ENCODE results near the gene CHRNA5.
"Not testable (repeated sequence)": the region's sequence is repeated elsewhere in the genome, so short reads cannot be mapped to it uniquely, and the experiment has no call there.

Gene CHRNA5

DNA sequence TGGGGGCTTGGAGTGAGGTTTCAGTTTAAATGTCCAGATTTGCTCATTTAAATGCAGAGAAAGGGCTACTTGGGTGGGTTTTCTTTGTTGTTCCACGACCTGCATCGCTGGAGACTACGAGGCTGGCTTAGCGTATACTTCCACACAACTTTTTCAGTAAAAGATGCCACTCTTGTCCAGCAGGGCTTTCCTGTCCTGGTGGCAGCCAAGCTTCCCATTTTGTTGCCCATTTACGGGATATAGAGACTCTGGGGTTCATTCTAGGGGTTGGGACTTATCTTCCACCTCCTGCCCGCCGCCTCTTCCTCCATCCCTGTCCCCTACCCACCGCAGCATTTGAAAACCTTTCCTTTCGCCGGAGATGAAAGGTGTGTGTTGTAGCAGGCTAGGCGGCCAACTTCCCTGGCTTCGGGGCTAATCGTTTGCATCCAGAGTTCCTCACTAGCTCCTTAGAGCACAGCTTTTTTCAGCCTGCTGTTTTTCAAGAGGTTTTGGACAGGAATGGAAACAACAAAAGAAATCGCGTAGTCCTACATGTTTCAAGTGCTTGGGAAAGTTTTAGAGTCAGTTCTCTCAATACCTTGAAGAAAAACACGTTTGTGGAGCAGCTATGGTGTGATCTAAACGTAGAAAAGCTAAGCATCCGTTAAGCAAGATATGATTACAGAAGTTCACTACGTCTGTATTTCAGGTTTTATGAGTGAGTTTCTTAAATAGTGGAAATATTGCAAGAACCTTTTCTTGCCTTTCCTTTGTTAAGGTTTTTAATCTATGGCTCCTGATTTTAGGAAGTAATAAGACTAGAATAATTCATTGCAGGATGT, 843 bp downstream of the CHRNA5 start:
- DNase-seq (ENCODE audit: low read depth in 2 of 2): no peak

DNA sequence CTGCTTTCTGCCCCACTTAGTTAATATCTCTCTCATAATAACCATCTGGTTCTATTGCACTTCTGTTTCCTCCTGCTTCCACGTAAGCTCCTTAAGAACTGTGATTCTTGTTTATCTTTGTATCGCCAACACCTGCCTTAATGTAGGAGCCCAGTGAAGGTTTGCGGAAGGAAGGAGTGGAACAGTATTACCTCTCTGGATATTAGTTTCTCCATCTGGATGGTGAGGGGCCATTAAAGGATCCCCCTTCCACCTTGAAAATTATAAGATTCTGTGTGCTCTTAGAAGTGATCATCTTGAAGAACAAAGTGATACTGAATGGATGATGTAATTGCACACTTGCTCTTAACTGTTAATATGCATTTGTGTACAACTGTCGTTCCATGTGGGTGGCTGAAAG, 2.2 kb downstream of the CHRNA5 start:
- DNase-seq (ENCODE audit: low read depth in 2 of 2): no peak

DNA sequence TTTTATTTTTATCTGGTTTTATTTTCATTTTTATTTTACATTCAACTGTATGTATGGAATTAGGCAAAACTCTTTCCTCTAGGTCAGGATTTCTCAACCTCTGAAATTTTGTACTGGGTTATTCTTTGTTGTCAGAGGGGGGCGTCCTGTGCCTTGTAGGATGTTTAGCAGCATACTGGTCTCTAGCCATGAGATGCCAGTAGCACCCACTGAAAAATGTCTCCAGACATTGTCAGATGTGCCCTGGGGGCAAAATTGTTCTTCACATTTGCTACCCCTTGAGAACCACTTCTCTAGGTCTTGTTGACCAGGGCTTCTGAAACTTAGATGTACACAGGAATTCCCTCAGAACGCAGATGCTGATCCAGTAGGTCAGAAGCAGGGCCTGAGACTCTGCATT, 5.4 kb downstream of the CHRNA5 start:
- no peak for DNase-seq (ENCODE audit: low read depth in 2 of 2)

DNA sequence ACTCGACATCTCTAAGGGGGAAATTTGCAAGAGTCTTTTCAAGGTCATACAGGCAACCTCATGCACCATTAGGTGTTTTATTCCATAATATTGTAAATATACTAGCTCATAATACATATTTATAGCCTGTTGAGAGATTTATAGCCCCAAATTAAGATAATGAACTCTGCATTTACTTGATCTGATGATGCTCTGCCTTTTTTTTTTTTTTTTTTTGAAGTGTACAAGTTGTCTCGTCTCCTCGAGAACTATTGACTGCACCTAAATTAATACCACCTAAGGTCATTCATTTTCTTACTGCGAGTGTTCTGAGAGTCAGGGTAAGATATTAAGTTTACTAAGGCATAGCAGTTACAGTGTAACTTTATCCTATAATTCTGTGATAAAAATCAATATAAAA, 6.1 kb downstream of the CHRNA5 start:
- no peak for DNase-seq (ENCODE audit: low read depth in 2 of 2)

DNA sequence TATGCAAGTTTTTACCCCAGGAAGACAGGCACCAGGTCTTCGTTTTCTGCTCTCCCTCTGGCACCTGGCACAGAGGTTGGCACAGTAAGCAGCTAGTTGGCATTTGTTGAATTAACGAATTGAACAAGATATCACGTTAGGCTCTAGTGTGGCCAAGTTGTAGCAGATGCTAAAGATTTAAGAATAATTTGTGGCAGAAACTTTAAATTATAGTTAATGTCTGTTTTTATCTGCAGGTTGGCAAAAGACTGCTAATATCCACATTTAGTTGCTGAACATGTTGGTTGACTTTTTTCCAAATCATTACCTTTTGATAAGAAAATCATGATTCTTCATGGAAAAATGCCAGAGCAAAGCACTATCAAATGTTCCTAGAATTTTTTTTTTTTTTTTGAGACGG, 8.1 kb downstream of the CHRNA5 start:
- no peak for DNase-seq (ENCODE audit: low read depth in 2 of 2)

DNA sequence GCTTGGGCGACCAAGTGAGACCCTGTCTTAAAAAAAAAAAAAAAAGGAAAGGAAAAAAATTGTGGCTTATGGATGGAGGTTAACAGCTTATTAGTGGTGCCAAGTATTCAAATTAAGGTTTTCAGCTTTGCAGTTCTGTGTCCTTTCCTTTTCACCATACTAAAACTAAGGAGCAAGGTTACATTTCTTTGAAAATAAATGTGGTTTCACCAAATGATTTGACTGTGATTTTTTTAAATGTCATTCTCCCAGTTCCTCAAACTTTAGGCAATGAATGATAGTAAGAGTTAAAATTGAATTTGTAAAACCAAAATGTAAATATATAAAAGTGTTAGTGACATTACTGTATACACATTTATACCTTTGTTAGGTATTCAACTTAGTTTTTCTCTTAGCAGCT, 9.6 kb downstream of the CHRNA5 start:
- no peak for DNase-seq (ENCODE audit: low read depth in 2 of 2)

DNA sequence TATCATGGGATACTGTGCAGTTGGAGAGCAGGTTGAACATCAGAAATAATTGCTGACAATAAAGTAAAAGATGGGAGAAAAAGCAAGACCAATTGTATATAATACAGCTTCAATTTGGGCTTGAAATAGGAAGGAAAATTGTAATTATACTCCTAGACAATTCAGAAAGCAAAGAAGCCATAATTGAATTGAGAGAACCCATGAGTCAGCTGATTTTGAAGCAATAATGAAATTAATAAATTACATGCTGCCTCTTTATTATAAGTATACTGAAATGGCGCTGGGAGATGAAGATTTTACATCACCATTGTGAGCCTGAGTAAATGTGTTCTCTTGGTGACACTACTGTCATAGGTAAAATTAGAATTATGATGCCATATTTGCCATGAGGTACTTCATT, 32.3 kb downstream of the CHRNA5 start:
- no peak for DNase-seq (ENCODE audit: low read depth in 2 of 2)

DNA sequence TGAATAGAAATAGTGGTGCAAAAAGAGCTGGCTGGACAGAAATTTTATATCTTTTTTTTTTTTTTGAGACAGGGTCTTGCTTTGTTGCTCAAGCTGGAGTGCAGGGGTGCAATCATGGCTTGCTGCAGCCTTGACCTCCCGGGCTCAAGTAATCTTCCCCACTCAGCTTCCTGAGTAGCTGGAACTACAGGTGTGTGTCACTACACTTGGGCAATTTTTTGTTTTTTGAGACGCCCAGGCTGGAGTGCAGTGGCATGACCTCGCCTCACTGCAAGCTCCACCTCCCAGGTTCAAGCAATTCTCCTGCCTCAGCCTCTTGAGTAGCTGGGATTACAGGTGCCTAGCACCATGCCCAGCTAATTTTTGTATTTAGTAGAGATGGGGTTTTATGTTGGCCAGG, 33.0 kb downstream of the CHRNA5 start:
- no peak for DNase-seq (ENCODE audit: low read depth in 2 of 2)

DNA sequence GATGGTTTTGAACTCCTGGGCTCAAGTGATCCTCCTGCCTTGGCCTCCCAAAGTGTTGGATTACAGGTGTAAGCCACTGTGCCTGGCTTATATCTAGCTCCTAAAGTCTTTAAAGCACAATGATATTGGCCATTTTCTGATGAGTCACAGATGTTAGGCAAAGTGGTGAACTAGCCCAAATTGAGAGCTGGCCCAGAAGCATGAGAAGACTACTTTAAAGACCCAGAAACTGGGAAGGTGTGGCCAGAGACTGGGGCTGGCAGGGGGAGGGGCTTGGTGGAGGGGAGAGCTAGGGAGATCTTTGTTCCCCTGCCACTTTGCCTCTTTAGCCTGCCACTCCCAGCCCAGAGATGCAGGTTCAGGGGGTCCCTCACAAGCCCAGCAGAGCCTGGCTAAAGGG, 33.9 kb downstream of the CHRNA5 start:
- no peak for DNase-seq (ENCODE audit: low read depth in 2 of 2)

DNA sequence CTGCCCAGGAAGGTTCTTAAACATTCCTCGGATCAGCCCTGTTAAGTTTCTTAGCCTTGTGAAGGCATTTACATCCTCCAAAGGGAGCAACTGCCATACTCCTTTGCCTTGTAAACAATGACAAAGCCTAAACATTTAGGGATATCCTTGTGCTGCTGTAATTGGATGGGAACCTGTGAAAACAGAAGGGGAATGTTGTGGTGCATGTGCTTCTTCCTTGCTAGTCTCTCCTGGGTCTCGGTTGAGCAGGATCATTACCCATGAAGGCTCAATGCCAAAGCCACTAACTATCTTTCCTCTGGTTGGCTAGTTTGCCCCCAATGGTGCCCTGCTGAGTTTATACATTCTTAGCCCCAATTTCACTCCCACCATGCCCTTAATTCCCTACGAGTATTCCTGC, 38.1 kb downstream of the CHRNA5 start:
- no peak for DNase-seq (ENCODE audit: low read depth in 2 of 2)

DNA sequence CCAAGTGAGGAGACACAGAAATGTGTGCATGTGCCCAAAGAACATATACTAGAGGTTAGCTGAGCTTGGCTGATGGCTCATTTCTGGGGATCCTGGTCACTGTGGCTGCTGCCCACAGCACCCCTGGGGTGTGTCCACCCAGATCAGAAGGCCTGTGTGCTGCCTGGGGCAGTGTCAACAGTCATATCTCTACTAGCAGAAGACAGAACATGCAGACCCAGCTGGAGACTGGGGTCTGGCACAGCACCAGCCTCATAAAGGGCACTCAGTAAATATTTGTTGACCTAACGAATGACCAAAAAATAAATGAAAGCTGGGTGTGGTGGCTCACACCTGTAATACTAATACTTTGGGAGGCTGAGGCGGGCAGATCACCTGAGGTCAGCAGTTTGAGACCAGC, 39.1 kb downstream of the CHRNA5 start:
- DNase-seq (ENCODE audit: low read depth in 2 of 2): no peak

DNA sequence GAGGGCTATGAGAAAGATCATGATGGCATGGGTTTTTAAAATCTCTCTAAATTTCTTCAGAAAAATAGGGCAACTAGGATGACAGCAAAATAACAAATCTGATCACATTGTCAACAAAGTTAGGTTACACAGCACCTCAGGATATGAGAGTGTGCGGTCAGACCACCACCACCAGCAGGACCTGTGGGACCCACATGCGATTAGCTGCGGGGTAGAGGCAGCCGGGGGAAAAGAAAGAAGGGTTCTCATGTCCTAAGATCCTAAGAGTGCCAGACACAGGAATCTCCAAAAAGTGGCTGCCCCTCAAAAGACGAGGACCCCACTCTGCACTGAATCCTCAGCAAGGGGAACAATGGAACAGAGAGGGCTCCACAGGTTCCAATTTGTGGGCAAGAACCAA, 39.9 kb downstream of the CHRNA5 start:
- DNase-seq (ENCODE audit: low read depth in 2 of 2): no peak

DNA sequence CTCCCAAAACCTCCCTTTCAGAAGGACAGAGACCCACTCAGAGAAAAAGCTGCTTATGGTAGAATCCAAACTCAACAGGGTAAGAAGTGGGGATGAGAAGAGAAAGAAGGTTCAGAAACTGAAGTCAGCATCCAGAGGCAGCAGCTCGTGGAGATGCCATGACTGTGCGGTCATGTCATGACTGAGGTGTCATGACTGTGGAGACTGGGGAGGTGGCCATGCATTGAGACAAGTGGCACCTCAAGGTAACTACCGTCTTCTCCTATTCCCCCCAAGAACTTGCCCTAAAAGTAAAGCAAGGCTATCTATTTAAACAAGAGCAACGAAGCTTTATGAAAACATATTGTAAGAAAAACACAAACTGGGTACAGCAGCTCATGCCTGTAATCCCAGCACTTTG, 40.4 kb downstream of the CHRNA5 start:
- no peak for DNase-seq (ENCODE audit: low read depth in 2 of 2)

DNA sequence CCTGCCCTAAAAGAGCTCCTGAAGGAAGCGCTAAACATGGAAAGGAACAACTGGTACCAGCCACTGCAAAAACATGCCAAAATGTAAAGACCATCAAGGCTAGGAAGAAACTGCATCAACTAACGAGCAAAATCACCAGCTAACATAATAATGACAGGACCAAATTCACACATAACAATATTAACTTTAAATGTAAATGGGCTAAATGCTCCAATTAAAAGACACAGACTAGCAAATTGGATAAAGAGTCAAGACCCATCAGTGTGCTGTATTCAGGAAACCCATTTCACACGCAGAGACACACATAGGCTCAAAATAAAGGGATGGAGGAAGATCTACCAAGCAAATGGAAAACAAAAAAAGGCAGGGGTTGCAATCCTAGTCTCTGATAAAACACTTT, 44.2 kb downstream of the CHRNA5 start:
- not testable (repeated sequence) for DNase-seq (ENCODE audit: low read depth in 2 of 2)

DNA sequence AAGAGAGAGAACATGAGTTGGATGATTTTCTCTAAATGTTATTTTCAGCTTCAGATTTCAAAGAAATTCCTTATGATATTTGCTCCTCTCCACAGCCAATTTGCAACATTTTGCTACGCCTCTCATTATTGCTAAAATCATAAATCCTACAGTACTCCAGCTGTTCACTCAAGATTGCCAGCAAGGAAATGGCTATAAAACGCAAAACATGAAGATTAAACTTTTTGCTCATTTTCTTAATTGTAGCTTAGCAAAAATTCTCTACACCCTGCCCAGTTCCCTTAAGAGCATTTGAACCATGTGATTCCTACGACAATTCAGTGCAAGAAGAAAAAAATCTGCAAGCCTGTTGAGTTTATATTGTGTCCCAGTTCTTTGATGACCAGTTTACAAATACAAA, 48.7 kb downstream of the CHRNA5 start:
- no peak for DNase-seq (ENCODE audit: low read depth in 2 of 2)

DNA sequence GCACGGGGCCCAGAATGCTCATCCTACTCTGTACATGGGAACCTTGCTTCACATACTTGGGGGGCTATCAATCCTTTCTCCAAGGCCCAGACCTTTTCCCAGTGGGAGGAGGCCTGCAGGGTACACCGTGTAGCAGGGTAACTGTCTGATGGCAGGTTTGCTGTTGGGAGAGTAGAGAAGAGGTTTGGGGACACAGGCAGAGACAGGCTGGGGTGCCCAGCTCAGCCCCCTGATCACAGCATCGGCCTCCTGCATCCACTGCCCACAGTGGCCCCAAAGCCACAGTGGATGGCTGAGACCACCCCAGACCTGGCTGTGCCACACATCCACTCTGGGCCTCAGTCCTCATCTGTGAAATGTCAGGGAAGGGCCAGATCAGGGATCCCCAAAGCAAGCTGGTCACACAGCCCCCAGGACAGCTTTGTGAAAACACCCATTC, 49.9 kb downstream of the CHRNA5 start:
- DNase-seq (ENCODE audit: low read depth in 2 of 2): no peak

DNA sequence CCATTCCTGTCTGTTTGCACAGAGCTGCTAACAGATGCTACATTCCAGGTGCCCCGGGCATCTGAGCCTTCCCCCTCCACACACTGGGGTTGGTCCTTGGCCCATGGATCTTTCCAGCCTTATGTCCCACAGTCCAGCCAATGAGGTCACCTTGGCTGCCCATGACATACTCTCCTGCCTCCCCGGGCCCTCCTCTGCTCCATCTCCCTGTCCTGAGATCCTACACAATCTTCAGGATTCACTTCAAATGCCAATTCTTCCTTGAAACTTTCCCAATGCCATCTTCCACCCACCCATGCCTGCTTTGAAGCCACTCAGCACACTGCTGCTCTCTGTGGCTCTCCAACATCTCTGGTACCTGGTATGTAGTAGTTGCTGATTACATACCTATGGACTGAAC, 51.2 kb downstream of the CHRNA5 start:
- no peak for DNase-seq (ENCODE audit: low read depth in 2 of 2)

DNA sequence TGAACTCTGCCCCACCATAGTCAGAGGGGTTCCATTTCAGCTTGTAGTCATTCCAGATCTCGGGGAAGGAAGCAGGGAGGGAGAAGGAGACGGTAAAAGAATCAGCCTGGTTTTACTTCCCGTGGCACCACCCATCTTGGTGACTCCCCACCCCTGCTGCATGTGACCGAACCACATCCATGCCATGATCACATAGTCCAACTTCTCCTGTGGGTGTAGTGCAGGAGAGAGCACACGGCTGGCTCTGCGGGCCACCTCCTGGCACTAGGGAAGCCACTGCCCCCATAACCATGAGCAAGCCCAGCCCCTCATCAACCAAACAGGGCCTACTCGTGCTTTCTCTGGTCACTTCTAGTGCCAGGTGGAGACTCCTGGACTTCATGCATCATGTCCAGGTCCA, 51.8 kb downstream of the CHRNA5 start:
- no peak for DNase-seq (ENCODE audit: low read depth in 2 of 2)

DNA sequence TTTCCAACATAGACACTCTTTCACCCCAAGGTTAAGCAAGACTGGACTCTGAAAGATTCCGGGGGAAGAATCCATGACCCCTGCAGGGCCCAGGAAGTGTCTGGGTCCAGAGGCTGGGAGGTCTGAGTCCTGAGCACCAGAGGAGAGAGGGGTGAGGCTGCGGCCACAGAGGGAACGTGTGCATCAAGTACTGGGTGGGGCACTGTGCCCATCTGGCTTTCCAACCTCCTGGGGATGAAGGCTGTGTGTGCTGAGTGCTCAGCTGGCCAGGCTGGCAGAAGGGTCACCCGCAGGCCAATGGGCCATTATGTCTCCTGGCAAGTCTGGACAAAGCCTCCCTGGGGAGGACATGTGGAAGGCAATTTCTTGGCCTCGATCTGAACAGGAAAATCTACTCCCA, 52.2 kb downstream of the CHRNA5 start:
- no peak for DNase-seq (ENCODE audit: low read depth in 2 of 2)

DNA sequence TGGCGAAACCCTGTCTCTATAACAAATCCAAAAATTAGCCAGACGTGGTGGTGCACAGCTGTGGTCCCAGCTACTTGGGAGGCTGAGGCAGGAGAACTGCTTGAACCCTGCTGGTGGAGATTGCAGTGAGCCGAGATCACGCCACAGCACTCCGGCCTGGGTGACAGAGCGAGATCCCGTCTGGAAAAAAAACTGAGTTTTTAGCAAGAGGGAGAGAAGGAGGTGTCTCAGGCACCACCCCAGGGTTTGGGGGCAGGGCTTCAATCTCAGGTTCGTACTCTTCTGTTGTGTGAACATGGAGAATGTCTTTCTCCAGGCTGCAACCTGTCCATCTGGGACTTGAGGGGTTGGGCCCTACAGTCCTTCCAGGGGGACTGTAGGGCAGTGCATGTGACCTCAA, 52.7 kb downstream of the CHRNA5 start:
- no peak for DNase-seq (ENCODE audit: low read depth in 2 of 2)

DNA sequence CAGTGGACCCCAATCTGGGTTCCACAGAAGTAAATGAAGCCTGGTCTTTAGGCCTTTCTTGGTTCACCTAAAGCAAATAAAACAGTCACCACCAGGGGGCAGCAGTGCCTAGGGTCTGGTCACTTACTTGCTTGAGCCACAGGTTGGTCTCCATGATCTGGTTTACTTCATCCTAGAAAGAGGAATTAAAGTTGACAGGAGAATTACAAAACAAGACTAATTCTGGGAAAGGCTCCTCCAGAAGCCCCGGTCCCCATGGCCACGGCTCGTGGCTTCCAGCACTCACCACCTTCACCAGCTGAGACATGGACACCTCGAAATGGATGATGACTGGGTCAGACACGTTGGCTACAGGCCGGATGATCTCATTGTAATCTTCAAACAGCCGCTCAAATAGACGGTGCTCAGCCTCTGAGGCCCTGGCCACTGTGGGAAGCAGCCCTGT, 53.2 kb downstream of the CHRNA5 start:
- DNase-seq (ENCODE audit: low read depth in 2 of 2): peak; percentile 70 to 77

DNA sequence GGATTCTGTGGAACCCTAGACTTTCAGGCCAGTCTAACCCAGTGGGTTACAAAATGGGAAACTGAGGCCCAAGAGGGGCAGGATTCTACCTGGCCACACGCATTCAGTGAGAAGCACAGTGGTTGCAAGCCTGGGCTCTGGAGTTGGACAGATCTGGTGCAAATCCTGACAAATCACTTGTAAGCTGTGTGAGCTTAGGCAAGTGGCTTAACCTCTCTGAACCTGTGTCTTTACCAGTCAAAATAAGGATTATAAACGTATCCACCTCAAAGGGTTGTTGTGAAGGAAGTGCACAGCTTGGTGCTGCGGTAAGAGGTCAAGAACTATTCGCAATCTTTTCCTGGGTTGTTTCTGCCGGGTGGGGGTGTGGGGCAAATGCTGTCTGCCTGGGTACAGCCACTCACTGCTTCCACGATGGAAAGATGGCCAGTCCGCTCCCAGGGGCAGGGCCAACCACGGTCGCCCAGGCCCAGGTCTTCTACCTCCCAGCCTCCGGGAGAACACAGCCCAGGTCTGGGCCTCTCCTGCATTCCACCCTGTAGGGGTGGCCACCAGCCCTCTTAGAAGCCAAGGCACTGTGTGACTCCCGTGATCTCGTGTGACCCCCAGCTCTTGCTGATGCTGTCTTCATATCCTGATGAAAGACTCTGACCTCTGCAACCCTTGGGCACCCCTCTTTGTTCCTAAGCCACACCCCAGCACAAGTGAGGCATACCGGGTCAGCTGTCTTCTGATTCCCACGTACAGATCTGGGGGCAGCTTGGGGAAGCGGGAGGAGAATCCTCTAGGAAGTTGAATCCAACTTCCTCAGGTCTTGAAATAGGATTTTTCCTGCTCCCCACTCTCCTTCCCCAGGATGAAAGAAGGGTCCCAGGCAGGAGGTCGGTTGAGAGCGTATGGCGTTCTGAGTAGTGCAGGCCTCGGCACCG, 54.0 kb downstream of the CHRNA5 start:
- DNase-seq (ENCODE audit: low read depth in 2 of 2): no peak

DNA sequence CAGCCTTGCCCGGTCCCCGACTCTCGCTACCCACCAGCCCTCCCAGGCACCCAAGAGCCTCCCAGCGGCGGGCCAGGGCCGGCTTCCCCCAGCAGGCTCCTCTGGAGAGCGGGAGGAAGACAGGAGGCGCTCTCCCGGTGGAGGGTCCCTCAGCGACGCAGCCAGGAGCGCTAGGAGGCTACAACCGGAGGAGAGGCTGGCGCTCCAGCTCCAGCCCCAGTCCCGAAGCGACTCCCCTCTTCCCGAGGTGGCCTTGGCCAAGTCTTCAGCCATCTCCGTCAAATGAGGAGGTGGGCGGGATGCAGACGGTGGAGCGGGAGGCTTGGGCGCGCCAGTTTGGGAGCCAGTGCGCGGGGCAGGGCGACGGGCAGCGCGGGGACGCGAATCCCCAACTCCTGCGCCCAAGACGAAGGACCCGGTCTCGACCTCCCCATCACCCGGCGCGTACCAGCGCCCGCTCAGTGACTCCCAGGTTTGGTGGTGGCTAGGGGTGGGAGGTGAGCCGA, 54.8 kb downstream of the CHRNA5 start:
- no peak for DNase-seq (ENCODE audit: low read depth in 2 of 2)
